HepG2 (cell line): Measurements from ENCODE around the gene CTDSP1. TPM values are rescaled to one million over a fixed set of nuclear protein-coding genes. Genes with fewer than 3 reads are reported as not detected.

ENCODE experiments used
- FOXP4 ChIP-seq: sonication (generic); formaldehyde crosslinking; IDR thresholded peaks from 2 replicates; pipeline ENCODE4 v1.4.0; 2020; ENCODE audit warnings: missing genetic modification reagents
- HNRNPL ChIP-seq: fragments of 200-400 bp; formaldehyde crosslinking; IDR thresholded peaks from 2 replicates; pipeline ENCODE4 v1.6.1; 2017; ENCODE audit warnings: mild to moderate bottlenecking, low read depth, low read length
- JDP2 ChIP-seq: sonication (generic); formaldehyde crosslinking; IDR thresholded peaks from 2 replicates; pipeline ENCODE4 v1.8.1; 2022; ENCODE audit warnings: missing genetic modification reagents, borderline replicate concordance
- KDM3A ChIP-seq: IDR thresholded peaks from 2 replicates; pipeline ENCODE4 v1.6.1; 2018; ENCODE audit warnings: low read depth, missing compliant biosample characterization
- LCORL ChIP-seq, 2 experiments: fragments of 450-650 bp in 1 of 2; sonication (generic) in 1 of 2; formaldehyde crosslinking in 1 of 2; IDR thresholded peaks; 2 replicates each; pipeline versions ENCODE4 v1.5.0 to v1.6.1; 2017 to 2020; ENCODE audit warnings: antibody characterized with exemption in 1 of 2, missing genetic modification reagents in 1 of 2
- RERE ChIP-seq: IDR thresholded peaks from 2 replicates; pipeline ENCODE4 v1.6.1; 2016; ENCODE audit warnings: low read depth, missing genetic modification reagents, missing compliant biosample characterization
- ZBTB14 ChIP-seq: sonication (generic); formaldehyde crosslinking; IDR thresholded peaks from 2 replicates; pipeline ENCODE4 v1.4.0; 2020; ENCODE audit warnings: missing genetic modification reagents
- ZBTB34 ChIP-seq: sonication (generic); formaldehyde crosslinking; IDR thresholded peaks from 2 replicates; pipeline ENCODE4 v1.8.0; 2022; ENCODE audit warnings: mild to moderate bottlenecking, missing genetic modification reagents
- ZFP36L1 ChIP-seq: sonication (generic); formaldehyde crosslinking; IDR thresholded peaks from 2 replicates; pipeline ENCODE4 v1.8.0; 2022; ENCODE audit warnings: mild to moderate bottlenecking, missing genetic modification reagents, moderate library complexity
- ZFP91 ChIP-seq: sonication (generic); formaldehyde crosslinking; IDR thresholded peaks from 2 replicates; pipeline ENCODE4 v1.9.0; 2022; ENCODE audit warnings: missing genetic modification reagents, mild to moderate bottlenecking, borderline replicate concordance
- ZFX ChIP-seq: sonication (generic); formaldehyde crosslinking; IDR thresholded peaks from 2 replicates; pipeline ENCODE4 v1.4.0; 2020; ENCODE audit warnings: mild to moderate bottlenecking, low read depth, missing genetic modification reagents, moderate library complexity
- ZNF615 ChIP-seq: sonication (generic); formaldehyde crosslinking; IDR thresholded peaks from 2 replicates; pipeline ENCODE4 v1.5.0; 2020; ENCODE audit warnings: mild to moderate bottlenecking, missing genetic modification reagents, borderline replicate concordance
- ZSCAN31 ChIP-seq: sonication (generic); formaldehyde crosslinking; IDR thresholded peaks from 2 replicates; pipeline ENCODE4 v1.5.0; 2020; ENCODE audit warnings: low read depth, mild to moderate bottlenecking, missing genetic modification reagents
- ZZZ3 ChIP-seq: sonication (generic); formaldehyde crosslinking; IDR thresholded peaks from 2 replicates; pipeline ENCODE4 v1.4.0; 2020; ENCODE audit warnings: missing genetic modification reagents, mild to moderate bottlenecking, borderline replicate concordance
- polyA plus RNA-seq, 8 experiments: library from polyadenylated mRNA; depleted of rRNA in 3 of 8; stranded (reverse) in 7 of 8; unstranded in 1 of 8; fragments of >200 nt; fragmentation: Illumina TruSeq in 4 of 8; extraction: Trizol in 4 of 8; gene quantifications; 2 replicates each; pipeline versions ENCODE4 v1.2.1 to v1.2.3, GENCODE V29; 2011 to 2016; ENCODE audit warnings: low read depth in 4 of 8, missing spikeins in 1 of 8, mixed read lengths in 1 of 8; ENCODE audit not compliant: insufficient read depth in 1 of 8
- total RNA-seq, 5 experiments: library from RNA; depleted of rRNA; stranded (reverse); fragments of >200 nt; fragmentation: Illumina TruSeq; extraction: Trizol; gene quantifications; 2 replicates each; pipeline ENCODE4 v1.2.3, GENCODE V29; 2016; ENCODE audit warnings: low read depth in 1 of 5

CTDSP1 gene
- total and polyA plus RNA-seq, 2 of the 13 experiments (the other 11 are each of a cell fraction or from before 2014, with no cell fraction given): 91.0 to 268 TPM

- 0 out of 2 replicates have a peak, but pooled peaks have one; percentile 47 for TF ChIP-seq ZBTB14
- peak; percentile 68; the same call in 1 of the 2 replicates for TF ChIP-seq ZNF615
- no peak for TF ChIP-seq LCORL (IDR thresholded peaks at IDR 0.05)
- peak; percentile 64; the same call in 1 of the 2 replicates for TF ChIP-seq LCORL (CRISPR knock-in tag; IDR thresholded peaks at IDR 0.05)
- TF ChIP-seq FOXP4 (CRISPR knock-in tag): no peak
- TF ChIP-seq ZFP91: peak; percentile 36
- peak; percentile 57; the same call in 1 of the 2 replicates for TF ChIP-seq JDP2 (CRISPR knock-in tag)
- TF ChIP-seq ZFX (CRISPR knock-in tag): peak; percentile 54; the same call in 1 of the 2 replicates
- TF ChIP-seq HNRNPL: peak; percentile 72; the same call in 1 of the 2 replicates
- 0 out of 2 replicates have a peak, but pooled peaks have one; percentile 11 for TF ChIP-seq RERE (CRISPR knock-in tag)
- TF ChIP-seq KDM3A: peak; percentile 23; the same call in 1 of the 2 replicates
- TF ChIP-seq ZSCAN31 (CRISPR knock-in tag): no peak; the same call in 1 of the 2 replicates
- peak; percentile 1; the same call in 1 of the 2 replicates for TF ChIP-seq ZFP36L1 (CRISPR knock-in tag)
- TF ChIP-seq ZZZ3 (CRISPR knock-in tag): peak; percentile 26
- TF ChIP-seq ZBTB34: no peak
Measured at GRCh38 chr2:218398437-218399390, 954 bp upstream of the CTDSP1 start (continued).
